Kidney (tissue), 14 donors: ENCODE data around the gene RNF181. TPM values are rescaled to one million over a fixed set of nuclear protein-coding genes. Genes with fewer than 3 reads are reported as not detected.

Experiments used
- DNase-seq, 5 donors: peaks; one replicate each; pipeline ENCODE4 v3.0.0-alpha.2; 2013 to 2020
- FAIRE-seq: peaks from 2 replicates; lab custom pipeline; 2012; peaks lifted over from hg19 to GRCh38; lab: Jason Lieb, UNC
- H3K27ac ChIP-seq, 2 donors: one replicate each; pipeline ENCODE4 v1.7.0; 2013; ENCODE audit warnings: low read depth in 2 of 2, low read length in 2 of 2, inconsistent platforms in 1 of 2
- H3K27me3 ChIP-seq: one replicate; pipeline ENCODE4 v1.7.1; 2013; ENCODE audit warnings: low read length, inconsistent platforms; ENCODE audit not compliant: control insufficient read depth, insufficient read depth
- H3K36me3 ChIP-seq, 3 donors: one replicate each; pipeline versions ENCODE4 v1.7.0 to v1.7.1; 2013; ENCODE audit warnings: low read length in 3 of 3, control low read depth in 1 of 3, inconsistent platforms in 1 of 3; ENCODE audit not compliant: insufficient read depth in 3 of 3, control insufficient read depth in 2 of 3
- H3K4me1 ChIP-seq, 3 donors: one replicate each; pipeline versions ENCODE4 v1.7.0 to v1.7.1; 2013; ENCODE audit warnings: low read length in 3 of 3, inconsistent platforms in 1 of 3, low read depth in 1 of 3; ENCODE audit not compliant: control insufficient read depth in 2 of 3, insufficient read depth in 2 of 3
- H3K4me3 ChIP-seq, 3 donors: one replicate each; pipeline versions ENCODE4 v1.7.0 to v1.8.1; 2013; ENCODE audit warnings: low read length in 3 of 3, control low read depth in 1 of 3, inconsistent platforms in 1 of 3
- H3K9ac ChIP-seq, 3 donors: one replicate each; pipeline versions ENCODE4 v1.7.0 to v1.7.1; 2013; ENCODE audit warnings: low read length in 3 of 3, control low read depth in 1 of 3, inconsistent platforms in 1 of 3
- H3K9me3 ChIP-seq, 3 donors: one replicate each; pipeline versions ENCODE4 v1.7.0 to v1.7.1; 2013; ENCODE audit warnings: low read length in 3 of 3, control low read depth in 1 of 3, inconsistent platforms in 1 of 3; ENCODE audit not compliant: control insufficient read depth in 2 of 3, insufficient read depth in 1 of 3
- CTCF ChIP-seq: IDR thresholded peaks from 3 replicates; pipeline ENCODE4 v1.5.1; 2012; ENCODE audit warnings: mild to moderate bottlenecking, moderate library complexity, borderline replicate concordance; ENCODE audit not compliant: insufficient read depth; ENCODE audit errors: extremely low read depth
- intact Hi-C: fragments of 100-400 bp; cut with DNase I; formaldehyde crosslinking; loops from one replicate; pipeline ENCODE4 v1.11.1; 2022
- polyA plus RNA-seq: library from polyadenylated mRNA; stranded (reverse); fragments of 350-450 nt; fragmentation: Illumina TruSeq; extraction: RNeasy Lipid Tissue Mini Kit (QIAGEN cat#74804); gene quantifications from one replicate; pipeline ENCODE4 v1.2.3, GENCODE V29; 2014; ENCODE audit warnings: low read depth, low replicate concordance; ENCODE audit not compliant: insufficient read depth
- total RNA-seq: library from RNA; stranded (reverse); fragmentation: NEBNext Ultra II Directional; extraction: Animal tissue kit (Norgen Biotek cat#: 25700); gene quantifications from one replicate; pipeline ENCODE4 v1.2.1, GENCODE V29; 2021
- donor health status: control.
- donor health status: control.
- donor health status: control.
- donor health status: control.
- donor health status: control.
- donor health status: DM: yes; HTN: yes; CAD: no.
- donor health status: Normal renal cell carcinoma (clear cell type).

RNF181 gene
- total and polyA plus RNA-seq, 2 donors from 2014 or later: 89.9 to 407 TPM

GRCh38 chr2:85561280-85562212, 34.0 kb upstream of the RNF181 start, which contains the start of gene GGCX:
TSS of gene GGCX (minus strand) at chr2:85561493. CDS start at chr2:85561428, 65 bp downstream.
- Histone ChIP-seq H3K4me1 (peaks cover 0 to 9% (median 3%) of the 10 kb centered on the region in 3 donors), H3K9ac (peak within 1 kb of the TSS; percentile 43 to 87 (median 83)), H3K4me3 (peak within 1 kb of the TSS; percentile 79 to 98 (median 87)), H3K36me3 (peaks cover 0 to 12% (median 2%) of the 10 kb centered on the region in 3 donors), H3K27ac (peak within 1 kb of the TSS; percentile 83 to 86), H3K27me3 (no peaks in the 10 kb centered on the region), H3K9me3 (no peaks in the 10 kb centered on the region)
- intact Hi-C loops: no loop called here
- DNase-seq: peak; percentile 98 to 99 (median 98)
- TF ChIP-seq CTCF: peak; percentile 30
- FAIRE-seq: no peak

GRCh38 chr2:85564144-85564563, 31.4 kb upstream of the RNF181 start:
- Histone ChIP-seq H3K4me3 (no peak overlapping the region), H3K9ac (no peak overlapping the region), H3K4me1 (peaks cover 0 to 9% (median 3%) of the 10 kb centered on the region in 3 donors), H3K27me3 (no peaks in the 10 kb centered on the region), H3K36me3 (no peaks in the 10 kb centered on the region), H3K9me3 (no peaks in the 10 kb centered on the region), H3K27ac (no peak overlapping the region)
- intact Hi-C loops: no loop called here
- DNase-seq: no peak
- no peak for TF ChIP-seq CTCF
- no peak for FAIRE-seq

DNA sequence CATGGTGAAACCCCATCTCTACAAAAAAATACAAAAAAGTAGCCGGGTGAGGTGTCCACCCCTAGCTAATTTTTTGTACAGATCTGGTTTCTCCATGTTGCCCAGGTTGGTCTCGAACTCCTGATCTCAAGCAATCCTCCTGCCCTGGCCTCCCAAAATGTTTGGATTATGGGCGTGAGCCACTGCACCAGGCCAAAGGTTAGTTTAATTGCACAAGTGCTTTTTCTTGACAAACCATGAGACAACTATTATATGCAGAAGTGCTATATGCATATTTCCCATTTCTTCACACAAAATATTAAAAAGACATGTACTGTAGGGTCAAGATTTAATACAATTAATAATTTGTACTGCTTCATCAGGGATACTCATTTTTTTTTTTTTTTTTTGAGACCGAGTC, 29.3 kb upstream of the RNF181 start:
- no peaks in the 10 kb centered on the region for H3K27me3 ChIP-seq
- H3K4me3 ChIP-seq: no peak overlapping the region
- no peaks in the 10 kb centered on the region for H3K4me1 ChIP-seq
- intact Hi-C loops: no loop called here
- H3K9ac ChIP-seq: no peak overlapping the region
- no peak overlapping the region for H3K27ac ChIP-seq
- FAIRE-seq (no peak), DNase-seq (no peak)
- no peaks in the 10 kb centered on the region for H3K36me3 ChIP-seq
- H3K9me3 ChIP-seq: no peaks in the 10 kb centered on the region
- TF ChIP-seq CTCF: no peak
